ENCODE measurements around the gene ARHGAP1.

- TF ChIP-seq POLR2AphosphoS5 (IDR thresholded peaks at IDR 0.05; ENCODE audit: borderline replicate concordance, low read depth, low read length), result no peak
- TF ChIP-seq EZH2 (IDR thresholded peaks at IDR 0.05), result no peak
Observed at GRCh38 chr11:46631676-46632075, 68.7 kb downstream of the ARHGAP1 start.

Measured in SK-N-MC (cell line).